Smooth muscle cell (in vitro differentiated cells): Measurements from ENCODE around the gene BMP8B. TPM values are rescaled to one million over a fixed set of nuclear protein-coding genes. Genes with fewer than 3 reads are reported as not detected.
"Not testable (repeated sequence)": the region's sequence is repeated elsewhere in the genome, so short reads cannot be mapped to it uniquely, and the experiment has no call there.

Experiments used
- DNase-seq: peaks from one replicate; lab custom pipeline; 2025; ENCODE audit not compliant: unreplicated experiment; lab: John Stamatoyannopoulos, UW
- H2AFZ ChIP-seq: fragments of 200-600 bp; sonication (generic); 2 replicates; pipeline ENCODE4 v1.6.0; 2016; ENCODE audit warnings: antibody characterized with exemption, low read depth, mild to moderate bottlenecking
- H3F3A ChIP-seq: fragments of 200-600 bp; sonication (generic); 2 replicates; pipeline ENCODE4 v1.6.0; 2017; ENCODE audit warnings: antibody characterized with exemption, low read depth
- H3K27ac ChIP-seq: fragments of 200-600 bp; sonication (generic); 2 replicates; pipeline ENCODE4 v1.5.1; 2016; ENCODE audit warnings: low read depth, mild to moderate bottlenecking
- H3K27me3 ChIP-seq: fragments of 200-600 bp; sonication (generic); 2 replicates; pipeline ENCODE4 v1.6.1; 2016; ENCODE audit warnings: low read depth, mild to moderate bottlenecking
- H3K36me3 ChIP-seq: fragments of 200-600 bp; sonication (generic); 2 replicates; pipeline ENCODE4 v1.5.1; 2016; ENCODE audit warnings: low read depth
- H3K4me1 ChIP-seq: fragments of 200-600 bp; sonication (generic); 2 replicates; pipeline ENCODE4 v1.5.1; 2016; ENCODE audit warnings: low read depth
- H3K4me2 ChIP-seq: fragments of 200-600 bp; sonication (generic); 2 replicates; pipeline ENCODE4 v1.6.0; 2016; ENCODE audit warnings: mild to moderate bottlenecking
- H3K4me3 ChIP-seq: fragments of 200-600 bp; sonication (generic); 2 replicates; pipeline ENCODE4 v1.5.1; 2016; ENCODE audit warnings: mild to moderate bottlenecking
- H3K79me2 ChIP-seq: fragments of 200-600 bp; sonication (generic); 2 replicates; pipeline ENCODE4 v1.6.0; 2016; ENCODE audit warnings: low read depth, mild to moderate bottlenecking
- H3K9ac ChIP-seq: fragments of 200-600 bp; sonication (generic); 2 replicates; pipeline ENCODE4 v1.6.0; 2016; ENCODE audit warnings: low read depth
- H3K9me3 ChIP-seq: fragments of 200-600 bp; sonication (generic); replicated peaks from 2 replicates; pipeline ENCODE4 v1.5.1; 2016; ENCODE audit warnings: low read depth
- H4K20me1 ChIP-seq: fragments of 200-600 bp; sonication (generic); 2 replicates; pipeline ENCODE4 v1.6.0; 2016; ENCODE audit warnings: low read depth
- CTCF ChIP-seq: fragments of 200-600 bp; sonication (generic); IDR thresholded peaks from 2 replicates; pipeline ENCODE4 v1.5.1; 2017; ENCODE audit warnings: borderline replicate concordance, mild to moderate bottlenecking, antibody characterized with exemption; ENCODE audit not compliant: insufficient read depth, poor library complexity, severe bottlenecking
- WGBS: methylation state at CpG from one replicate; pipeline ENCODE4 v1.1.7; 2016; ENCODE audit warnings: low lambda C conversion rate; 5-methylcytosine and 5-hydroxymethylcytosine counted together
- polyA plus RNA-seq: library from polyadenylated mRNA; unstranded; fragments of >200 nt; fragmentation: Nextera tagmentation; extraction: Ambion mirVana; gene quantifications from 2 replicates; pipeline ENCODE4 v1.2.1, GENCODE V29; 2016
- total RNA-seq: library from RNA; depleted of rRNA; stranded (reverse); fragments of >200 nt; gene quantifications from 2 replicates; pipeline ENCODE4 v1.2.3, GENCODE V29; 2014

Gene BMP8B
- total and polyA plus RNA-seq, 2 experiments from 2014 or later, result 0.06 TPM; not detected in 1

- no peaks in the 10 kb centered on the region for H3K4me1 ChIP-seq
- H3K27ac ChIP-seq, result no peak overlapping the region
- DNase-seq, result no peak
- TF ChIP-seq CTCF, result no peak
- H3K27me3 ChIP-seq, result peaks cover 12% of the 10 kb centered on the region
- WGBS, result 72% methylated on average over 4 of the region's 4 CpGs
- no peak overlapping the region for H2AFZ ChIP-seq
- no peak overlapping the region for H3K4me3 ChIP-seq
- no peaks in the 10 kb centered on the region for H3K9me3 ChIP-seq
- no peak overlapping the region for H3K9ac ChIP-seq
- no peaks in the 10 kb centered on the region for H3F3A ChIP-seq
- H3K79me2 ChIP-seq, result no peaks in the 10 kb centered on the region
- no peak overlapping the region for H3K4me2 ChIP-seq
- H4K20me1 ChIP-seq, result no peaks in the 10 kb centered on the region
- no peaks in the 10 kb centered on the region for H3K36me3 ChIP-seq
These were observed 11.4 kb downstream of the BMP8B start for GRCh38 chr1:39777306-39777705.

- Histone ChIP-seq H2AFZ (no peak overlapping the region), H3K4me3 (no peak overlapping the region), H3F3A (no peaks in the 10 kb centered on the region), H3K4me2 (no peak overlapping the region), H3K79me2 (no peaks in the 10 kb centered on the region), H3K36me3 (no peaks in the 10 kb centered on the region), H4K20me1 (no peaks in the 10 kb centered on the region), H3K9me3 (no peaks in the 10 kb centered on the region), H3K27me3 (peaks cover 12% of the 10 kb centered on the region), H3K4me1 (no peaks in the 10 kb centered on the region), H3K9ac (no peak overlapping the region), H3K27ac (no peak overlapping the region)
- no peak for DNase-seq
- 90% methylated on average over 4 of the region's 4 CpGs for WGBS
- TF ChIP-seq CTCF, result no peak
These were observed 11.8 kb downstream of the BMP8B start for GRCh38 chr1:39776886-39777285.

GRCh38 chr1:39776400-39776713 is 12.3 kb downstream of the BMP8B start:
- Histone ChIP-seq H2AFZ (no peak overlapping the region), H3F3A (no peaks in the 10 kb centered on the region)

GRCh38 chr1:39775676-39776399 is 12.8 kb downstream of the BMP8B start:
- not testable (repeated sequence) for H3K79me2 ChIP-seq, H3K36me3 ChIP-seq, H4K20me1 ChIP-seq, H3K9ac ChIP-seq, H3K4me2 ChIP-seq, H2AFZ ChIP-seq, DNase-seq, H3K4me3 ChIP-seq, H3F3A ChIP-seq, H3K9me3 ChIP-seq, H3K4me1 ChIP-seq, H3K27ac ChIP-seq
- peaks cover 13% of the 10 kb centered on the region for H3K27me3 ChIP-seq
- WGBS, result 90% methylated on average over 12 of the region's 20 CpGs

More at GRCh38 chr1:39776400-39776713, 12.3 kb downstream of the BMP8B start:
- TF ChIP-seq CTCF, result no peak
- Histone ChIP-seq H3K27me3 (peaks cover 12% of the 10 kb centered on the region), H3K9me3 (no peaks in the 10 kb centered on the region), H3K27ac (no peak overlapping the region), H4K20me1 (no peaks in the 10 kb centered on the region), H3K79me2 (no peaks in the 10 kb centered on the region), H3K4me1 (no peaks in the 10 kb centered on the region), H3K36me3 (no peaks in the 10 kb centered on the region), H3K9ac (no peak overlapping the region), H3K4me3 (no peak overlapping the region), H3K4me2 (no peak overlapping the region)
- DNase-seq, result no peak
- 72% methylated on average over 12 of the region's 12 CpGs for whole genome bisulfite sequencing

- not testable (repeated sequence) for H4K20me1 ChIP-seq, H3K4me2 ChIP-seq, H3K36me3 ChIP-seq, H3K9ac ChIP-seq, H3K9me3 ChIP-seq, H3K27ac ChIP-seq, H3F3A ChIP-seq, H2AFZ ChIP-seq, H3K4me1 ChIP-seq, H3K79me2 ChIP-seq, H3K4me3 ChIP-seq, DNase-seq
- H3K27me3 ChIP-seq, result peaks cover 13% of the 10 kb centered on the region
- 88% methylated on average over 11 of the region's 11 CpGs for WGBS
These were observed 13.5 kb downstream of the BMP8B start for GRCh38 chr1:39775141-39775540.

- no CpG with 5 or more reads among the region's 23 CpGs for WGBS
- H3K9ac ChIP-seq, H2AFZ ChIP-seq, H3K79me2 ChIP-seq, H4K20me1 ChIP-seq, H3K27me3 ChIP-seq, DNase-seq, H3K4me3 ChIP-seq, H3K4me2 ChIP-seq, H3K36me3 ChIP-seq, H3K27ac ChIP-seq, H3F3A ChIP-seq, H3K4me1 ChIP-seq, H3K9me3 ChIP-seq: not testable (repeated sequence)
These were observed 15.2 kb downstream of the BMP8B start for GRCh38 chr1:39773369-39773979.
